SK-N-SH treated with all-trans-retinoic acid at 6 μM for 48 hours (cell line): ENCODE data around the gene ELP4.

Experiments used
- ATAC-seq: fragments of 200-7000 bp; cut with Tn5 transposase; 3 replicates; pipeline ENCODE4 v1.9.1; 2020; ENCODE audit warnings: mild to moderate bottlenecking, moderate library complexity
- ARNTL ChIP-seq: fragments of 450-650 bp; formaldehyde crosslinking; IDR thresholded peaks from 2 replicates; pipeline ENCODE4 v1.5.0; 2020; ENCODE audit warnings: low read depth, mild to moderate bottlenecking, moderate library complexity, borderline replicate concordance
- ESRRG ChIP-seq: fragments of 250-450 bp; sonication (Bioruptor Pico); IDR thresholded peaks from 2 replicates; pipeline ENCODE4 v1.6.1; 2021; ENCODE audit warnings: mild to moderate bottlenecking
- GLIS3 ChIP-seq: fragments of 250-450 bp; sonication (Bioruptor Pico); IDR thresholded peaks from 2 replicates; pipeline ENCODE4 v1.5.0; 2020; ENCODE audit warnings: mild to moderate bottlenecking, moderate library complexity
- ISL1 ChIP-seq: fragments of 250-450 bp; sonication (Bioruptor Pico); IDR thresholded peaks from 2 replicates; pipeline ENCODE4 v2.1.2; 2022; ENCODE audit warnings: mild to moderate bottlenecking, moderate library complexity
- OSR1 ChIP-seq: fragments of 250-450 bp; sonication (Bioruptor Pico); IDR thresholded peaks from 2 replicates; pipeline ENCODE4 v1.8.0; 2022; ENCODE audit warnings: moderate library complexity, mild to moderate bottlenecking, inconsistent platforms
- PATZ1 ChIP-seq: fragments of 250-450 bp; sonication (Bioruptor Pico); IDR thresholded peaks from 2 replicates; pipeline ENCODE4 v1.8.0; 2020; ENCODE audit warnings: mild to moderate bottlenecking, moderate library complexity, borderline replicate concordance
- POU6F1 ChIP-seq: fragments of 250-450 bp; sonication (Bioruptor Pico); IDR thresholded peaks from 2 replicates; pipeline ENCODE4 v1.8.0; 2021; ENCODE audit warnings: low read depth, mild to moderate bottlenecking, moderate library complexity, borderline replicate concordance
- PPARA ChIP-seq: fragments of 250-450 bp; sonication (Bioruptor Pico); IDR thresholded peaks from 2 replicates; pipeline ENCODE4 v1.5.0; 2020; ENCODE audit warnings: mild to moderate bottlenecking, borderline replicate concordance
- RARB ChIP-seq: fragments of 250-450 bp; sonication (Bioruptor Pico); IDR thresholded peaks from 2 replicates; pipeline ENCODE4 v1.8.0; 2021; ENCODE audit warnings: mild to moderate bottlenecking, moderate library complexity
- SNAI2 ChIP-seq: fragments of 250-450 bp; sonication (Bioruptor Pico); IDR thresholded peaks from 2 replicates; pipeline ENCODE4 v1.5.0; 2020; ENCODE audit warnings: mild to moderate bottlenecking, moderate library complexity
- TCF4 ChIP-seq: fragments of 250-450 bp; sonication (Bioruptor Pico); IDR thresholded peaks from 2 replicates; pipeline ENCODE4 v1.8.0; 2021; ENCODE audit warnings: mild to moderate bottlenecking, moderate library complexity, borderline replicate concordance
- TOX ChIP-seq: fragments of 250-450 bp; sonication (Bioruptor Pico); IDR thresholded peaks from 2 replicates; pipeline ENCODE4 v1.8.0; 2021; ENCODE audit warnings: mild to moderate bottlenecking, moderate library complexity, borderline replicate concordance
- ZC3H10 ChIP-seq: fragments of 250-450 bp; sonication (Bioruptor Pico); IDR thresholded peaks from 2 replicates; pipeline ENCODE4 v1.5.1; 2021; ENCODE audit warnings: mild to moderate bottlenecking, moderate library complexity
- ZFP3 ChIP-seq: fragments of 250-450 bp; sonication (Bioruptor Pico); IDR thresholded peaks from 2 replicates; pipeline ENCODE4 v1.5.0; 2020; ENCODE audit warnings: mild to moderate bottlenecking, moderate library complexity
- ZNF565 ChIP-seq: fragments of 450-650 bp; formaldehyde crosslinking; conservative IDR thresholded peaks from 2 replicates; pipeline ENCODE4 v1.5.0; 2020; ENCODE audit warnings: low read depth, mild to moderate bottlenecking, moderate library complexity
- ZNF70 ChIP-seq: fragments of 450-650 bp; formaldehyde crosslinking; IDR thresholded peaks from 2 replicates; pipeline ENCODE4 v1.5.0; 2020; ENCODE audit warnings: mild to moderate bottlenecking, moderate library complexity
- ZNF8 ChIP-seq: fragments of 450-650 bp; formaldehyde crosslinking; IDR thresholded peaks from 2 replicates; pipeline ENCODE4 v1.5.0; 2020; ENCODE audit warnings: mild to moderate bottlenecking, moderate library complexity
- TF ChIP-seq, protein P1 (sequence below): fragments of 250-450 bp; sonication (Bioruptor Pico); IDR thresholded peaks from 2 replicates; pipeline ENCODE4 v1.5.1; 2020; ENCODE audit warnings: low read depth, mild to moderate bottlenecking, moderate library complexity
- TF ChIP-seq, protein P2 (sequence below): fragments of 250-450 bp; sonication (Bioruptor Pico); IDR thresholded peaks from 2 replicates; pipeline ENCODE4 v1.5.0; 2020; ENCODE audit warnings: mild to moderate bottlenecking, moderate library complexity

ELP4 gene

DNA sequence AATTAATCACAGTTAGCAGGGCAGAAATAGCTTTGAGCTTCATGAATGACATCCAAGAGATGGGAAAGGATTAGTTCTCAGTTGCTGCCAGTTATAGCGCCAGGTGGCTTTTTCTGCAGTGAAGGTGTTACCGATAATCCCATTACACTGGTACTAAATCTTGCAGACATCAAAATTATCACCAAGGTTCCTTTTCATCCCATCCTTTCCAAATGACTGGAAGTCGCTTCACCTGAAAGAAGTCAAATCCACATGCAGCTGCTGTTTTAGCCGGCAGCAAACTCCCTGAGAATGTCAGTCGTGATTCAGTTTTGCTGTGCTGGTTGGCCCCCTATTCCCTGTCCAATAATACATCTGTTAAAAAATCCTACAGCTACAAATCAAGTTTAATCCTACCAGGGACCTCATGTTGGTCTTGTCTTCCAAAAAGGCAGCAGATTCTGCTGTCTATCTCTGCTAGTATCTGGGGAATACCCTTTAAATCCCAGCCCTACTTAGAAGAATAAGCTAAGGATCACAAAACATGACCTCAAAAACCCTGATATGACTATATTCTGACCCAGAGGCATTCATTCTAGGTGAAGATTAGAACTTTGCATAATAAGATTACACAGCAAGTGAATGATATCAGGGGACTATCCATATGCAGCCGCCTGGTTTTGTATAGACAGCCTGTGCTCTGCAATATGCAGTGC lies 31.9 kb upstream of the ELP4 start:
- ATAC-seq, result no peak
- no peak for TF ChIP-seq ISL1
- no peak for TF ChIP-seq ZFP3 (CRISPR knock-in tag)
- TF ChIP-seq GLIS3 (CRISPR knock-in tag), result no peak
- TF ChIP-seq ESRRG (CRISPR knock-in tag), result no peak
- TF ChIP-seq, all 23 proteins: peak for 0

- no peak for ATAC-seq
- TF ChIP-seq, protein P1, sequence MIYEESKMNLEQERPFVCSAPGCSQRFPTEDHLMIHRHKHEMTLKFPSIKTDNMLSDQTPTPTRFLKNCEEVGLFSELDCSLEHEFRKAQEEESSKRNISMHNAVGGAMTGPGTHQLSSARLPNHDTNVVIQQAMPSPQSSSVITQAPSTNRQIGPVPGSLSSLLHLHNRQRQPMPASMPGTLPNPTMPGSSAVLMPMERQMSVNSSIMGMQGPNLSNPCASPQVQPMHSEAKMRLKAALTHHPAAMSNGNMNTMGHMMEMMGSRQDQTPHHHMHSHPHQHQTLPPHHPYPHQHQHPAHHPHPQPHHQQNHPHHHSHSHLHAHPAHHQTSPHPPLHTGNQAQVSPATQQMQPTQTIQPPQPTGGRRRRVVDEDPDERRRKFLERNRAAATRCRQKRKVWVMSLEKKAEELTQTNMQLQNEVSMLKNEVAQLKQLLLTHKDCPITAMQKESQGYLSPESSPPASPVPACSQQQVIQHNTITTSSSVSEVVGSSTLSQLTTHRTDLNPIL (CRISPR knock-in tag), result no peak
- no peak for TF ChIP-seq SNAI2
- no peak for TF ChIP-seq OSR1 (CRISPR knock-in tag)
- TF ChIP-seq PPARA (CRISPR knock-in tag), result no peak
- TF ChIP-seq RARB (CRISPR knock-in tag), result no peak
- no peak for TF ChIP-seq ZNF70
- no peak for TF ChIP-seq ZFP3 (CRISPR knock-in tag)
- no peak for TF ChIP-seq GLIS3 (CRISPR knock-in tag)
- TF ChIP-seq POU6F1 (CRISPR knock-in tag), result no peak
- no peak for TF ChIP-seq TOX (CRISPR knock-in tag)
- TF ChIP-seq, protein P2, sequence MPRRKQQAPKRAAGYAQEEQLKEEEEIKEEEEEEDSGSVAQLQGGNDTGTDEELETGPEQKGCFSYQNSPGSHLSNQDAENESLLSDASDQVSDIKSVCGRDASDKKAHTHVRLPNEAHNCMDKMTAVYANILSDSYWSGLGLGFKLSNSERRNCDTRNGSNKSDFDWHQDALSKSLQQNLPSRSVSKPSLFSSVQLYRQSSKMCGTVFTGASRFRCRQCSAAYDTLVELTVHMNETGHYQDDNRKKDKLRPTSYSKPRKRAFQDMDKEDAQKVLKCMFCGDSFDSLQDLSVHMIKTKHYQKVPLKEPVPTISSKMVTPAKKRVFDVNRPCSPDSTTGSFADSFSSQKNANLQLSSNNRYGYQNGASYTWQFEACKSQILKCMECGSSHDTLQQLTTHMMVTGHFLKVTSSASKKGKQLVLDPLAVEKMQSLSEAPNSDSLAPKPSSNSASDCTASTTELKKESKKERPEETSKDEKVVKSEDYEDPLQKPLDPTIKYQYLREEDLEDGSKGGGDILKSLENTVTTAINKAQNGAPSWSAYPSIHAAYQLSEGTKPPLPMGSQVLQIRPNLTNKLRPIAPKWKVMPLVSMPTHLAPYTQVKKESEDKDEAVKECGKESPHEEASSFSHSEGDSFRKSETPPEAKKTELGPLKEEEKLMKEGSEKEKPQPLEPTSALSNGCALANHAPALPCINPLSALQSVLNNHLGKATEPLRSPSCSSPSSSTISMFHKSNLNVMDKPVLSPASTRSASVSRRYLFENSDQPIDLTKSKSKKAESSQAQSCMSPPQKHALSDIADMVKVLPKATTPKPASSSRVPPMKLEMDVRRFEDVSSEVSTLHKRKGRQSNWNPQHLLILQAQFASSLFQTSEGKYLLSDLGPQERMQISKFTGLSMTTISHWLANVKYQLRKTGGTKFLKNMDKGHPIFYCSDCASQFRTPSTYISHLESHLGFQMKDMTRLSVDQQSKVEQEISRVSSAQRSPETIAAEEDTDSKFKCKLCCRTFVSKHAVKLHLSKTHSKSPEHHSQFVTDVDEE (CRISPR knock-in tag), result no peak
- no peak for TF ChIP-seq ZNF565 (CRISPR knock-in tag)
- TF ChIP-seq ESRRG (CRISPR knock-in tag), result no peak
- no peak for TF ChIP-seq ZNF8
- TF ChIP-seq ZC3H10 (CRISPR knock-in tag), result no peak
- no peak for TF ChIP-seq ISL1
- TF ChIP-seq ARNTL (CRISPR knock-in tag), result no peak
Measured at GRCh38 chr11:31478223-31478590, 31.4 kb upstream of the ELP4 start.

GRCh38 chr11:31479066-31479465 lies 30.5 kb upstream of the ELP4 start:
- no peak for ATAC-seq
- TF ChIP-seq, protein P2 (CRISPR knock-in tag), result no peak
- TF ChIP-seq POU6F1 (CRISPR knock-in tag) (no peak), SNAI2 (no peak), TCF4 (no peak), GLIS3 (CRISPR knock-in tag) (no peak), PPARA (CRISPR knock-in tag) (no peak), ISL1 (no peak), ZNF565 (CRISPR knock-in tag) (no peak), ZNF8 (no peak), PATZ1 (CRISPR knock-in tag) (no peak)
- TF ChIP-seq, all 23 proteins: peak for 0
